Activated naive CD4-positive, alpha-beta T cell treated with anti-CD3 and anti-CD28 coated beads for 36 hours (primary cell): ENCODE data around the gene TLR8. TPM values are rescaled to one million over a fixed set of nuclear protein-coding genes. Genes with fewer than 3 reads are reported as not detected.
"Not testable (repeated sequence)": the region's sequence is repeated elsewhere in the genome, so short reads cannot be mapped to it uniquely, and the experiment has no call there.

Source experiments
- CTCF ChIA-PET: fragments of 350-600 bp; sonication (Branson Sonifier 250); formaldehyde crosslinking; loops from one replicate; lab custom pipeline; 2021; ENCODE audit warnings: antibody characterized with exemption; lab: Charles Lee
- DNase-seq: peaks from one replicate; pipeline ENCODE4 v3.0.0-alpha.2; 2020
- H3K27ac Mint-ChIP-seq: one replicate; pipeline ENCODE4 v1.8.0; 2021; ENCODE audit warnings: mild to moderate bottlenecking, mixed read lengths
- H3K27me3 Mint-ChIP-seq: one replicate; pipeline ENCODE4 v1.8.0; 2021; ENCODE audit warnings: low read depth, mixed read lengths
- H3K36me3 Mint-ChIP-seq: one replicate; pipeline ENCODE4 v1.8.0; 2021; ENCODE audit warnings: low read depth, mixed read lengths
- H3K4me1 Mint-ChIP-seq: one replicate; pipeline ENCODE4 v1.8.0; 2021; ENCODE audit warnings: low read depth, mixed read lengths
- H3K4me3 Mint-ChIP-seq: one replicate; pipeline ENCODE4 v1.8.0; 2021; ENCODE audit warnings: mild to moderate bottlenecking, moderate library complexity, mixed read lengths
- H3K9me3 Mint-ChIP-seq: one replicate; pipeline ENCODE4 v1.8.0; 2021; ENCODE audit warnings: mixed read lengths
- intact Hi-C: fragments of 100-400 bp; cut with micrococcal nuclease; formaldehyde crosslinking; loops from one replicate; pipeline ENCODE4 v1.15.1; 2023
- total RNA-seq, 2 experiments: library from RNA; stranded (reverse); gene quantifications; one replicate each; pipeline ENCODE4 v1.2.3, GENCODE V29; 2021

TLR8 gene
- total RNA-seq, 2 experiments from 2014 or later, result not detected

DNA sequence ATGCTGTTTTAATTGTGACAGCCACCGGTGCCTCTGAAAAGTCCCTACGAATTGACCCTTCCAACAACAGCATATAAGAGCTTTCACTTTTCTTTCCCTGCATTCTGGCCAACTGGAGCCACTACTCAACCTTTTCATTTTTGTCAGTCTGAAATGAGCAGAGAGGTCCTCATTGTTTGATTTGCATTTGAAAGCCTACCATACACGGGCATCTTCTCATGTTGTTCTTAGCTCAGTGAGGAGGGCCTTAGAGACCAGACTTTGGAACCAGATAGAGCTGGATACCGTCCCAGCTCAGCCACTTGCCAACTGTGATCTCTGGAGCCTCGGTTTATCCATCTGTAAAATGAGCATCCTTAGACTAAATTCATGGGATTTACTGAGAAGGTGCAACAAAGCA lies 51.6 kb downstream of the TLR8 start:
- no peak for DNase-seq
- Mint-ChIP-seq H3K9me3 (no peaks in the 10 kb centered on the region), H3K27me3 (no peaks in the 10 kb centered on the region), H3K27ac (peak overlapping the region; percentile 94), H3K36me3 (no peaks in the 10 kb centered on the region), H3K4me1 (peaks cover 64% of the 10 kb centered on the region), H3K4me3 (peak overlapping the region; percentile 67)
- intact Hi-C loops, result no loop called here
- CTCF ChIA-PET, result interaction anchor here (0.8 to 12.3 kb wide), 5 partner anchors 12 to 530 kb away, joined by 3 to 125 read pairs (median 4); partner anchors contain the start of gene TMSB4X

DNA sequence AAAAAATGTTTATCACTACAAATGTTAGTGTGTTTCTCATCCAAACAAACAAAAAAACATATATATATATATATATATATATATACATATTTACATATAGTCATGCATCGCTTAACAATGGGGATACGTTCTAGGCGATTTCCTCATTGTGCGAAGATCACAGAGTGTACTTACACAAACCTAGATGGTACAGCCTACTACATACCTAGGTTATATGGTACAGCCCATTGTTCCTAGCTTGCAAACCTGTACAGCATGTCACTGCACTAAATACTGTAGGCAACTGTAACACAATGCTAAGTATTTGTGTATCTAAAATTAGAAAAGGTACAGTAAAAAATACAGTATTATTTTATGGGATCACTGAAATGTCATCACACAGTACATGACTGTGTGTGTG lies 52.0 kb downstream of the TLR8 start:
- no peak for DNase-seq
- Mint-ChIP-seq H3K4me3 (no peak overlapping the region), H3K27me3 (no peaks in the 10 kb centered on the region), H3K36me3 (no peaks in the 10 kb centered on the region), H3K4me1 (peaks cover 60% of the 10 kb centered on the region), H3K27ac (peak overlapping the region; percentile 94), H3K9me3 (no peaks in the 10 kb centered on the region)
- CTCF ChIA-PET, result interaction anchor here (1.2 to 12.3 kb wide), 3 partner anchors 12 to 529 kb away, joined by 4 to 125 read pairs (median 5); partner anchors contain the start of gene TMSB4X
- intact Hi-C loops, result no loop called here

DNA sequence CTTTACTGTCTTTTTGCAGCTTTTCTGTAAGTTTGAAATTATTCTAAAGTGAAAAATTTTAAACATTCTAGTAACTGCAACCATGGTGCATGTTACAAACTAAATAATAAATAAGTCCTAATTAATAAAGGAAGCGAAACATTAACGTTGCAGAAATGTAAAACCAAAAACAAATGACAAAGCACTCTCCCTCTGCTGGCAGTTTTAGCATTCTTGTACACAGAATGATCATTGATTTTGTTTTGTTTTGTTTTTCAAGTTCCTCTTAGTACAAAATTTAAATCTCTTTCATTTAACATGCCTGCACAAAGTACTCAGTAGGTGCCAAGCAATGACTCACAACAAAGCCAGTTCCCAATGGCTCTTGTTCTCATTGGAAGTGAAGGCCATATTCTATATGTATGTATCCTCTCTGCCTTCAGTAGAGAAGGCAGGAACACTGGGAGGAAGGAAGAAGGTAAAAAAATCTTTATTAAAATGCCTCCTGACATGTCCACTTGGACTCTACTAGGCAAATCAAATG lies 54.8 kb downstream of the TLR8 start:
- CTCF ChIA-PET, result no interaction called here
- no peak for DNase-seq
- intact Hi-C loops, result no loop called here
- no peaks in the 10 kb centered on the region for H3K27me3 Mint-ChIP-seq
- no peaks in the 10 kb centered on the region for H3K36me3 Mint-ChIP-seq
- H3K9me3 Mint-ChIP-seq, result no peaks in the 10 kb centered on the region
- H3K4me3 Mint-ChIP-seq, result no peak overlapping the region
- H3K27ac Mint-ChIP-seq, result peak overlapping the region; percentile 75
- H3K4me1 Mint-ChIP-seq, result peaks cover 54% of the 10 kb centered on the region

DNA sequence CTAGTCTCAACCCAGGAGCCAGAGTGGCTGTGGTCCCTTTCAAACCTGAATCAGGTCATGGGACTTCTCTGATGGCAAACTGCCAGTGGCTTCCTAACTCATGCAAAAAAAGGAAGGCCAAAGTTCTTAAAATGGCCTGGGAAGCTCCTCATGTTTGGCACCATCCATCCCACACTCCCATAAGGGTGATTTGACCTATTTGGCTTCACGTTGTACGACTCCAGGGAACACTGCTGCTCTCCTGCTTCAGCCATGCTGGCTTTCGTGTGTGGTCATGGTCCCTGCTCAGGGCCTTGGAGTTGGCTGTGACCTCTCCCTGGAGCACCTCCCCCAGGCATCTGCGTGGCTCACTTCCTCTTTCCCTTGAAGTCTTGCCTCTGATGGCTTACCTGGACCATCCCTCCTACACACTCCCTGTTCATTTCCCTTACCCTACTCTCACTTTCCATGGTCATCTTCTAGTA lies 55.7 kb downstream of the TLR8 start:
- Mint-ChIP-seq H3K9me3 (no peaks in the 10 kb centered on the region), H3K4me1 (peaks cover 58% of the 10 kb centered on the region), H3K36me3 (no peaks in the 10 kb centered on the region), H3K4me3 (no peak overlapping the region), H3K27ac (peak overlapping the region; percentile 75), H3K27me3 (no peaks in the 10 kb centered on the region)
- no peak for DNase-seq
- CTCF ChIA-PET, result no interaction called here
- intact Hi-C loops, result no loop called here

DNA sequence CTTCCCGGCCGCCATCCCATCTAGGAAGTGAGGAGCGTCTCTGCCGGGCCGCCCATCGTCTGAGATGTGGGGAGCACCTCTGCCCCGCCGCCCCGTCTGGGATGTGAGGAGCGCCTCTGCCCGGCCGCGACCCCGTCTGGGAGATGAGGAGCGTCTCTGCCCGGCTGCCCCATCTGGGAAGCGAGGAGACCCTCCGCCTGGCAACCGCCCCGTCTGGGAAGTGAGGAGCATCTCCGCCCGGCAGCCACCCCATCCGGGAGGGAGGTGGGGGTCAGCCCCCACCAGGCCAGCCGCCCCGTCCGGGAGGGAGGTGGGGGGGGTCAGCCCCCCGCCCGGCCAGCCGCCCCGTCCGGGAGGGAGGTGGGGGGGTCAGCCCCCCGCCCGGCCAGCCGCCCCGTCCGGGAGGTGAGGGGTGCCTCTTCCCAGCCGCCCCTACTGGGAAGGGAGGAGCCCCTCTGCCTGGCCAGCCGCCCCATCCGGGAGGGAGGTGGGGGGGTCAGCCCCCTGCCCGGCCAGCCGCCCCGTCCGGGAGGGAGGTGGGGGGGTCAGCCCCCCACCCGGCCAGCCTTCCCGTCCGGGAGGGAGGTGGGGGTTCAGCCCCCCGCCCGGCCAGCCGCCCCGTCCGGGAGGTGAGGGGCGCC lies 56.9 kb downstream of the TLR8 start:
- H3K4me3 Mint-ChIP-seq, intact Hi-C loops, DNase-seq, CTCF ChIA-PET, H3K36me3 Mint-ChIP-seq, H3K9me3 Mint-ChIP-seq, H3K27ac Mint-ChIP-seq, H3K27me3 Mint-ChIP-seq: not testable (repeated sequence)
- peaks cover 58% of the 10 kb centered on the region for H3K4me1 Mint-ChIP-seq

DNA sequence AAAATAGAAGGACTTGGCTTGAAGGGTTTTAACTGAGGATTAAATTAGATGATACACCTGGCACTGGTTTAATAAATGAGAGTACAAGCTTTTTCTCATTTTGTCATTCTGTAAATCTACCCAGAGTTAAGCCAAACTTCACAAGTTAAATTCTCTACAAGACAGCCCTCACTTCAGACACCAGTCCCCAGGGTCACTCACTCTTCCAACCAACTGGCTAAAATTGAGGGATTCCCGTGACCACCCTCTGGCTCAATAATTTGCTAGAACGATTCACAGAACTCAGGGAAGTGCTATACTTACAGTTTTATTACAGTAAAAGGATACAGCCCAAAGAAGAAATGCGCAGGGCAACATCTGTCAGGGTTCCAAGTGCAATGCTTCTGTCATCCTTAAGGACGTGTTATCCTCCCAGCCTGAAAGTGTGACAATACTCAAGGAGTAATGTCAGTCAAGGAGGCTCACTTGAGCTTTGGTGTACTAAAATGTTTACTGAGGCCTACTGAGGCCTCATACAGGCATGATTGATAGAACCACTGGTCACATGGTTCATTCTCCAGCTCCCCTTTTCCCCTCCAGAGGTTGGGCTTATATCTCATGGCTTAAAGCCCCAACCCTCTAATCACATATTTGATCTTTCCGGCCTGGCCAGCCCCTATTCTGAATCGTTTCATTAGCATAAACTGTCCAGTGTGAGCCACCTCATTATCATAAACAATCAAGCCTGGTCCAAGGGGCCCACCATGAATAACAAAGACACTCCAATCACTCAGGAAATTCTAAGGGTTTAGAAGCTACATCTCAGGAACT lies 58.9 kb downstream of the TLR8 start:
- intact Hi-C loops, result no loop called here
- no peaks in the 10 kb centered on the region for H3K9me3 Mint-ChIP-seq
- DNase-seq, result no peak
- peak overlapping the region; percentile 96 for H3K27ac Mint-ChIP-seq
- no peak overlapping the region for H3K4me3 Mint-ChIP-seq
- H3K27me3 Mint-ChIP-seq, result no peaks in the 10 kb centered on the region
- no peaks in the 10 kb centered on the region for H3K36me3 Mint-ChIP-seq
- H3K4me1 Mint-ChIP-seq, result peaks cover 61% of the 10 kb centered on the region
- CTCF ChIA-PET, result no interaction called here

DNA sequence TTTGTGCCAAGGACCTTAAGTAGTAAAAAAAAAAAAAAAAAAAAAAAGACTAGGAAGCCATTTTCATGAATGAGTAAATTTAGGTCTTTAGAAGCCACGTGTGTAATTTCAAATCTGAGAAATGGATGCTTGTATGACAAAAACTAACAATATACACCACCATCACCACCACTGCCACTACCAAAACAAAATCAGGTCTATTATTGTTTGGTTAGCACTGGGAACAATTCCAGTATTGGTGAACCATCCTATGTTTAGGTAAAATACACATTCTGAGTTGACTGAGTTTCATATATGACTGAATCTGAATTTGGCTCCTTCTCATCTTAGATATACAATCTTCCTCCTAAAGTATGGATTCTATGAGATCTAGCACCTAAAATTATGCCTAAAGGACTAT lies 59.7 kb downstream of the TLR8 start:
- Mint-ChIP-seq H3K4me3 (peak overlapping the region; percentile 38), H3K27me3 (no peaks in the 10 kb centered on the region), H3K4me1 (peaks cover 56% of the 10 kb centered on the region), H3K27ac (peak overlapping the region; percentile 96), H3K9me3 (no peaks in the 10 kb centered on the region), H3K36me3 (no peaks in the 10 kb centered on the region)
- CTCF ChIA-PET, result no interaction called here
- intact Hi-C loops, result loop anchor here (1.0 kb wide), 1 partner anchor 9 kb away; no protein-coding TSS in a partner anchor
- DNase-seq, result no peak

DNA sequence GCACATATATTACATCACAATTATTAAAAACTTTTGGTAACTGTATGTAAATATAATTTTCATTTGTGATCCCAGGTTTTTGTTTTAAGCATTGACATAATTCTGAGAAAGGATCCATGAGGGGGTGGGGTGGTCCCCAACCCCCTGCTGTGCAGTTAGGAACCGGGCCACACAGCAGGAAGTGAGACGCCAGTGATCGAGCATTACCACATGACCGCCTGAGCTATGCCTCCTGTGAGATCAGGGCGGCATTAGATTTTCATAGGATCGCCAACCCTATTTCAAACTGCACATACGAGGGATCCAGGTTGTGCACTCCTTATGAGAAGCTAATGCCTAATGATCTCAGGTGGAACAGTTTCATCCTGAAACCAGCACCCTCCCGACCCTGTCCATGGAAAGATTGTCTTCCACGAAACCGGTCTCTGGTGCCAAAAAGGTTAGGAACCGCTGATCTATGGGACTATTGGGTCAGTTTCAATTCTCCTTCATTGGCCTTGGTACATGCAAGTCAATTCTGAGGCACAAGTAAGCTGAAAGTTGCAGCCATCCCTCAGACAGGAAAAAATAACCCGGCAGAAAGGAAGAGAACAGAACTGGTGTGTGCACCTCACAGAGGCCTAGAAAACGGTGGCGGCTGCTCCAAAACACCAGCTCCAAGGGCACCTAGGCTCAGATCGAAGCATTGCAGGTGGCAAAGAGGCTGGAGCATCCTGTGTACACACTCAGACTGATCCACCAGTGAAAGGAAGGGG lies 61.5 kb downstream of the TLR8 start:
- peak; percentile 66 for DNase-seq
- CTCF ChIA-PET, result interaction anchor here (0.6 to 10.3 kb wide), 8 partner anchors 9 to 521 kb away, joined by 3 to 125 read pairs (median 6); no protein-coding TSS in a partner anchor
- H3K27ac Mint-ChIP-seq, result peak overlapping the region; percentile 96
- intact Hi-C loops, result no loop called here
- peak overlapping the region; percentile 79 for H3K4me3 Mint-ChIP-seq
- peaks cover 44% of the 10 kb centered on the region for H3K4me1 Mint-ChIP-seq
- no peaks in the 10 kb centered on the region for H3K27me3 Mint-ChIP-seq
- peaks cover 3% of the 10 kb centered on the region for H3K36me3 Mint-ChIP-seq
- H3K9me3 Mint-ChIP-seq, result no peaks in the 10 kb centered on the region

DNA sequence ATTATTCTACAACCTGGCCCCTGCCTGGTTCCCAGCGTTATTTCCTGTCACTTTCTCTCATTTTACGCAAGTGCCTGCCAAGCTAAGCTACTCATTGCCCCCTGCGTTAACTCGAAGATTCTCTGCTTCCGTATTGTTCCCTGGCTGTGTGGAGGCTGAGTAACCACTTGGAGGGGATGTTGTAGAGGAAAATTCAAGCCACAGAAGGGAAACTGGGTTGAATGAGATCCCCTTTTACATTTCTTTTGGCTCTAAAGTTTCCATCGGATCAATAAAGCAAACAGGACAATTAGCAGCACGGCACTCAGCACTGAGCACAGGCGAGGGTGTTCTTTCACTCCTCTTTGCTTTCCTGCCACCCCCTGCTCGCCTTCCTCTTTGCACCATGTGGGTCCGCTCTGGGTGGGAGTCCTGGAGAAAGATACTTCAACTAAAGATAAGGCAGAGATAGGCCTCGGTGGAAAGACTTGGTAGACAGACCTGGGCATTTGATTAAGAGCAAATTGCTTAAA lies 64.3 kb downstream of the TLR8 start:
- H3K4me1 Mint-ChIP-seq, result peaks cover 37% of the 10 kb centered on the region
- peaks cover 16% of the 10 kb centered on the region for H3K36me3 Mint-ChIP-seq
- intact Hi-C loops, result loop anchor here (1.0 to 5.0 kb wide), 5 partner anchors 13 to 682 kb away; partner anchors contain the start of gene TCEANC
- no peaks in the 10 kb centered on the region for H3K9me3 Mint-ChIP-seq
- peak overlapping the region; percentile 96 for H3K27ac Mint-ChIP-seq
- CTCF ChIA-PET, result interaction anchor here (1.1 to 10.3 kb wide), 6 partner anchors 9 to 121 kb away, joined by 3 to 125 read pairs (median 11); no protein-coding TSS in a partner anchor
- H3K4me3 Mint-ChIP-seq, result peak overlapping the region; percentile 85
- H3K27me3 Mint-ChIP-seq, result no peaks in the 10 kb centered on the region
- DNase-seq, result peak; percentile 77

DNA sequence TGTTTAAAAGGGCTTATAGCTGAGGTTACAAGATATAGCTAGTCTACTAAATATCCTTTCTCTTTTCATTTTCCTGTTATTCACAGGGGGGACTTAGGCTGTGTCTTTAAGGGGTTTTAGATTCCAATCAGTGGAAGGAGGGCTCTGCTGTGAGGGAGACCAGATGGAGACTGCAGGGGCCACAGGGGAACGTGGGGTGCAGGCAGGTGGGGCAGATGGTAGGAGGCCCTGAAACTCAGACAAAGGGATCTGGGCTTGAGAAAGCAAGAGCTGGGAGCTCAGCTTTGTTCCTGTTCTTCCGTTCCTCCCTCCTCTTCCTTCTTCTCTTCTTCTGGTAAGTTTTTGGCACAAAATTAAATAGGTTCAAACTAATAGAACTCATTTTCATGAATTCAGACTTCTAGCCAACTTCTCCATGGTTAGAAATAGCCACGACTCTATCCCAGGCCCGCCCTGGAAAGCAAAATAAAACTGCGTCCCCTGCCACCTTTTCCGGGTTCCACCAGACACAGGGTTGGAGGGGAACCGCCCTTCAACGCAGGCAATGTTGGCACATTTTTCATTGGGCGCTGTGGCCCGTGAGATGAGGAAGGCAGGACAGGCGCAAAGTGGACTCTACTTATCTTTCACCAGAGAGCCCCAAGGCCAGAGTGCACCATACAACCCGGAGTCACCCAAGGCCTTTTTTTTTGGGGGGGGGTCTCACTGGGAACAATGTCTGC lies 65.0 kb downstream of the TLR8 start:
- Mint-ChIP-seq H3K4me1 (peaks cover 31% of the 10 kb centered on the region), H3K36me3 (peaks cover 21% of the 10 kb centered on the region), H3K27me3 (no peaks in the 10 kb centered on the region), H3K27ac (peak overlapping the region; percentile 96), H3K4me3 (peak overlapping the region; percentile 85), H3K9me3 (no peaks in the 10 kb centered on the region)
- intact Hi-C loops, result loop anchor here (5.0 kb wide), 1 partner anchor 681 kb away; the partner anchor contains the start of gene TCEANC
- CTCF ChIA-PET, result interaction anchor here (1.0 to 10.3 kb wide), 7 partner anchors 8 to 516 kb away, joined by 3 to 125 read pairs (median 4); no protein-coding TSS in a partner anchor
- DNase-seq, result peak; percentile 62

DNA sequence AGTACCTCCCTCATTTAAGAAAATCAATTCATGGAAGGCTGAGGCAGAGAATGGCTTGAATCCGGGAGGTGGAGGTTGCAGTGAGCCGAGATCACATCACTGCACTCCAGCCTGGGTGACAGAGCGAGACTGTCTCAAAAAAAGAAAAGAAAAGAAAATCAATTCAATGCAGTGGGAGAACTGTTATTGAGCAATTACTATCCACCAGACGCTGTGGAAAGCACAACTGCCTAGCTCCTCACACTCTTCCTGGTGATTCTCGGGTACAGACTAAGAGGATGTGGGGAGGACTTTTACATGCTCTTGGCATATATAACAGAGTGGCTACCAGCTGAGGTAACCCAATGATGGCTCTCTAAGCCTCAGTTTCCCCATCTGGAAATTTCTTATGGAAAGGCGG lies 65.8 kb downstream of the TLR8 start:
- intact Hi-C loops, result loop anchor here (5.0 kb wide), 1 partner anchor 680 kb away; the partner anchor contains the start of gene TCEANC
- Mint-ChIP-seq H3K4me3 (peak overlapping the region; percentile 85), H3K36me3 (peaks cover 29% of the 10 kb centered on the region), H3K27ac (peak overlapping the region; percentile 96), H3K9me3 (no peaks in the 10 kb centered on the region), H3K4me1 (peaks cover 25% of the 10 kb centered on the region), H3K27me3 (no peaks in the 10 kb centered on the region)
- CTCF ChIA-PET, result interaction anchor here (5.8 to 10.3 kb wide), 2 partner anchors 18 to 26 kb away, joined by 32 to 125 read pairs; no protein-coding TSS in a partner anchor
- DNase-seq, result no peak
